Measurements from ENCODE around the gene TRIO. TPM values are rescaled to one million over a fixed set of nuclear protein-coding genes. Genes with fewer than 3 reads are reported as not detected.

Gene TRIO
- total RNA-seq, 1 experiment from 2014 or later = 88.8 TPM

DNA sequence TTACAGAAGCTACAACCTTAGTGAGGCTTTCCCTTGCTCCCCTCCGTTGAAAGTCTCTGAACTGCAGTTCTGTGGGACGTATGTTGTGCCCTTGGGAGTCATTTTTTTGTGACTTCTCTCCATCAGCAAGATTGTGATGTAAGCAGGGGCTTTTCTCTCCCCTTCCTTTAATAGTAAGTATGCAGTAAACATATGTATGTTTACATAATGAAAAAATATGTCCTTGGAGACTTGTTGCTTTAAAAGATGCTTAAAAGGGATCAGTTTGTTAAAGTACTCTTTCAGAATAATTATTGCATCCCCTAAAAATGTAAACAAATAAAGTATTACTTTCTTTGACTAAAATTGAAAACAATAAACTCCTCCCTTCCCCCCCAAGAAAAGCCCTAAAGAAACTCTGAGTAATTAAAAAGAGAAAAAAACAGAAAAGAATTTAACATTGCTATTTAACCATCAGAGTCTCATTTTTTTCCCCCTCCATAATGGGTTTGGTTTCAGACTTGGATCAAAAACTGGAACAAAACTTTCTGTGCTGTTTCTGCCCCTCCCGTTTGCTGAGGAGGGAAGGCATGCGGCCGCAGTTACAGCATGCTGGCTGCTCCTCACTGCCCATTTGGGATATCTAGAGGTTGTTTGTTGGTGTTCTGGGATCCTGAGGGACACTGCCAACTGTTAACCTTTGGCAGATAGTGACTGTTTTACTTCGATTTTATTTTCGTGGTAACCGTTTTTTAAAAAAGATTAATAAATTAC lies 40.2 kb downstream of the TRIO start:
- ATAC-seq = no peak
- Mint-ChIP-seq H3K9me3 (no peaks in the 10 kb centered on the region), H3K4me3 (no peak overlapping the region), H3K27ac (no peak overlapping the region), H3K36me3 (no peaks in the 10 kb centered on the region), H3K27me3 (ENCODE audit: low read depth) (no peaks in the 10 kb centered on the region), H3K4me1 (peaks cover 85% of the 10 kb centered on the region)
- no peak for DNase-seq (ENCODE audit: low spot score)
- no peak for TF ChIP-seq MYBL2 (CRISPR knock-in tag; IDR thresholded peaks at IDR 0.05)
- TF ChIP-seq, protein P1, sequence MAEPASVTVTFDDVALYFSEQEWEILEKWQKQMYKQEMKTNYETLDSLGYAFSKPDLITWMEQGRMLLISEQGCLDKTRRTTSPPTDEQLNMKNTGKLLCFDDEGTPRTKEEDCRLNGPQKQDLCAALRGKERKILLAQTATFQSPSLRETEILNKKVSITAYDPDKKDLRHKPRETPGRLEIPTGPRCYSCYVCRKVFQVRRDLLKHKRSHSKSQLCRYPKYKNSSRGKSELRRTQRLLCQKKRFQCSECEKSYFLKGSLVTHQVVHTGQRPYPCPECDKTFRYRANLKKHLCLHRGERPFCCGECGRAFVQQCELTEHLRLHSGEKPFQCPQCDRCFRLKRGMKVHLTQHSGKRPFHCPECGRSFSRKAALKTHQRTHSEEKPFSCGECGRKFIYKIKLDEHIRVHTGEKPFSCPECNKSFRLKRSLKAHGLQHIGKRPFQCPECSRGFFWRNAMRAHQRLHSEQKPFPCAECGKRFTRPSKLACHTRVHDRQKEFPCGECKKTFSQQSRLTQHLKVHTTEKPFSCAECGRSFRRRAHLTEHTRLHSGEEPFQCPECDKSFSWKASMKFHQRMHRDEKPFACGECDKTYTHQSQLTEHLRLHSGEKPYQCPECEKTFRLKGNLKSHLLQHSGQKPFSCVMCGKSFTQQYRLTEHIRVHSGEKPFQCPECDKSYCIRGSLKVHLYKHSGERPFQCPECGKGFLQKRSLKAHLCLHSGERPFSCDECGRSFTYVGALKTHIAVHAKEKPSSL (CRISPR knock-in tag; conservative IDR thresholded peaks at IDR 0.05) = no peak
- CTCF ChIA-PET = interaction anchor here (0.6 to 2.2 kb wide), 5 partner anchors 15 to 97 kb away, joined by 3 to 7 read pairs (median 3); no protein-coding TSS in a partner anchor
- POLR2A ChIA-PET = interaction anchor here (0.6 kb wide), 1 partner anchor 24 kb away, joined by 4 read pairs; no protein-coding TSS in a partner anchor

DNA sequence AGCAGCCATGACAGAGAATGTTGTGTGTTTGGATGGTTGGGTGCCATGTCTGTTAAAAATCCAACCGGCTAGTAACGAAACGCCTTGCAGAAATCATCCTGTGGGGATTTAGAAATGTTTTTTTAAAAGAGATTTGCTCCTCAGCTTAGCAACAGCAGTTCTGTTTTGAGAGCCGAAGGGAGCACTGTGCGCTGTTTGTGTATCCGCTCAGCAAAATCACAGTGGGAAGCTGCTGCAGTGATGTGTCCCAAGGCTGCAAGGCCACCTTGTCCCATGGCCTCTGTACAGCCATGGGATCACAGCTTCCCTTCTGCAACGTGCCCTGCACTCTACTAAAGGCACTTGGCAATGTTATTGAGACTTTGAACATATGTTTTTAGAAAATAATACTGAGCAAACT lies 40.9 kb downstream of the TRIO start:
- Mint-ChIP-seq H3K4me1 (peaks cover 83% of the 10 kb centered on the region), H3K4me3 (no peak overlapping the region), H3K9me3 (no peaks in the 10 kb centered on the region), H3K27ac (no peak overlapping the region), H3K36me3 (no peaks in the 10 kb centered on the region), H3K27me3 (ENCODE audit: low read depth) (no peaks in the 10 kb centered on the region)
- TF ChIP-seq ETV6 (CRISPR knock-in tag; IDR thresholded peaks at IDR 0.05) (no peak), ZNF317 (CRISPR knock-in tag; IDR thresholded peaks at IDR 0.05; ENCODE audit: borderline replicate concordance, low read depth) (no peak), EMX1 (CRISPR knock-in tag; IDR thresholded peaks at IDR 0.05) (no peak), GTF2I (CRISPR knock-in tag; conservative IDR thresholded peaks at IDR 0.05) (no peak), SOX15 (CRISPR knock-in tag; IDR thresholded peaks at IDR 0.05) (no peak), GABPB1 (CRISPR knock-in tag; IDR thresholded peaks at IDR 0.05) (no peak), FOXJ3 (CRISPR knock-in tag; IDR thresholded peaks at IDR 0.05; ENCODE audit: borderline replicate concordance) (no peak)
- TF ChIP-seq, protein P2, sequence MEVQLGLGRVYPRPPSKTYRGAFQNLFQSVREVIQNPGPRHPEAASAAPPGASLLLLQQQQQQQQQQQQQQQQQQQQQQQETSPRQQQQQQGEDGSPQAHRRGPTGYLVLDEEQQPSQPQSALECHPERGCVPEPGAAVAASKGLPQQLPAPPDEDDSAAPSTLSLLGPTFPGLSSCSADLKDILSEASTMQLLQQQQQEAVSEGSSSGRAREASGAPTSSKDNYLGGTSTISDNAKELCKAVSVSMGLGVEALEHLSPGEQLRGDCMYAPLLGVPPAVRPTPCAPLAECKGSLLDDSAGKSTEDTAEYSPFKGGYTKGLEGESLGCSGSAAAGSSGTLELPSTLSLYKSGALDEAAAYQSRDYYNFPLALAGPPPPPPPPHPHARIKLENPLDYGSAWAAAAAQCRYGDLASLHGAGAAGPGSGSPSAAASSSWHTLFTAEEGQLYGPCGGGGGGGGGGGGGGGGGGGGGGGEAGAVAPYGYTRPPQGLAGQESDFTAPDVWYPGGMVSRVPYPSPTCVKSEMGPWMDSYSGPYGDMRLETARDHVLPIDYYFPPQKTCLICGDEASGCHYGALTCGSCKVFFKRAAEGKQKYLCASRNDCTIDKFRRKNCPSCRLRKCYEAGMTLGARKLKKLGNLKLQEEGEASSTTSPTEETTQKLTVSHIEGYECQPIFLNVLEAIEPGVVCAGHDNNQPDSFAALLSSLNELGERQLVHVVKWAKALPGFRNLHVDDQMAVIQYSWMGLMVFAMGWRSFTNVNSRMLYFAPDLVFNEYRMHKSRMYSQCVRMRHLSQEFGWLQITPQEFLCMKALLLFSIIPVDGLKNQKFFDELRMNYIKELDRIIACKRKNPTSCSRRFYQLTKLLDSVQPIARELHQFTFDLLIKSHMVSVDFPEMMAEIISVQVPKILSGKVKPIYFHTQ (CRISPR knock-in tag; IDR thresholded peaks at IDR 0.05) = no peak
- TF ChIP-seq, protein P3, sequence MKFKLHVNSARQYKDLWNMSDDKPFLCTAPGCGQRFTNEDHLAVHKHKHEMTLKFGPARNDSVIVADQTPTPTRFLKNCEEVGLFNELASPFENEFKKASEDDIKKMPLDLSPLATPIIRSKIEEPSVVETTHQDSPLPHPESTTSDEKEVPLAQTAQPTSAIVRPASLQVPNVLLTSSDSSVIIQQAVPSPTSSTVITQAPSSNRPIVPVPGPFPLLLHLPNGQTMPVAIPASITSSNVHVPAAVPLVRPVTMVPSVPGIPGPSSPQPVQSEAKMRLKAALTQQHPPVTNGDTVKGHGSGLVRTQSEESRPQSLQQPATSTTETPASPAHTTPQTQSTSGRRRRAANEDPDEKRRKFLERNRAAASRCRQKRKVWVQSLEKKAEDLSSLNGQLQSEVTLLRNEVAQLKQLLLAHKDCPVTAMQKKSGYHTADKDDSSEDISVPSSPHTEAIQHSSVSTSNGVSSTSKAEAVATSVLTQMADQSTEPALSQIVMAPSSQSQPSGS (CRISPR knock-in tag; IDR thresholded peaks at IDR 0.05; ENCODE audit: borderline replicate concordance, low read depth) = no peak
- TF ChIP-seq, protein P4, sequence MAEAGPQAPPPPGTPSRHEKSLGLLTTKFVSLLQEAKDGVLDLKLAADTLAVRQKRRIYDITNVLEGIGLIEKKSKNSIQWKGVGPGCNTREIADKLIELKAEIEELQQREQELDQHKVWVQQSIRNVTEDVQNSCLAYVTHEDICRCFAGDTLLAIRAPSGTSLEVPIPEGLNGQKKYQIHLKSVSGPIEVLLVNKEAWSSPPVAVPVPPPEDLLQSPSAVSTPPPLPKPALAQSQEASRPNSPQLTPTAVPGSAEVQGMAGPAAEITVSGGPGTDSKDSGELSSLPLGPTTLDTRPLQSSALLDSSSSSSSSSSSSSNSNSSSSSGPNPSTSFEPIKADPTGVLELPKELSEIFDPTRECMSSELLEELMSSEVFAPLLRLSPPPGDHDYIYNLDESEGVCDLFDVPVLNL (CRISPR knock-in tag; IDR thresholded peaks at IDR 0.05; ENCODE audit: borderline replicate concordance, low read depth) = no peak
- TF ChIP-seq, protein P5, sequence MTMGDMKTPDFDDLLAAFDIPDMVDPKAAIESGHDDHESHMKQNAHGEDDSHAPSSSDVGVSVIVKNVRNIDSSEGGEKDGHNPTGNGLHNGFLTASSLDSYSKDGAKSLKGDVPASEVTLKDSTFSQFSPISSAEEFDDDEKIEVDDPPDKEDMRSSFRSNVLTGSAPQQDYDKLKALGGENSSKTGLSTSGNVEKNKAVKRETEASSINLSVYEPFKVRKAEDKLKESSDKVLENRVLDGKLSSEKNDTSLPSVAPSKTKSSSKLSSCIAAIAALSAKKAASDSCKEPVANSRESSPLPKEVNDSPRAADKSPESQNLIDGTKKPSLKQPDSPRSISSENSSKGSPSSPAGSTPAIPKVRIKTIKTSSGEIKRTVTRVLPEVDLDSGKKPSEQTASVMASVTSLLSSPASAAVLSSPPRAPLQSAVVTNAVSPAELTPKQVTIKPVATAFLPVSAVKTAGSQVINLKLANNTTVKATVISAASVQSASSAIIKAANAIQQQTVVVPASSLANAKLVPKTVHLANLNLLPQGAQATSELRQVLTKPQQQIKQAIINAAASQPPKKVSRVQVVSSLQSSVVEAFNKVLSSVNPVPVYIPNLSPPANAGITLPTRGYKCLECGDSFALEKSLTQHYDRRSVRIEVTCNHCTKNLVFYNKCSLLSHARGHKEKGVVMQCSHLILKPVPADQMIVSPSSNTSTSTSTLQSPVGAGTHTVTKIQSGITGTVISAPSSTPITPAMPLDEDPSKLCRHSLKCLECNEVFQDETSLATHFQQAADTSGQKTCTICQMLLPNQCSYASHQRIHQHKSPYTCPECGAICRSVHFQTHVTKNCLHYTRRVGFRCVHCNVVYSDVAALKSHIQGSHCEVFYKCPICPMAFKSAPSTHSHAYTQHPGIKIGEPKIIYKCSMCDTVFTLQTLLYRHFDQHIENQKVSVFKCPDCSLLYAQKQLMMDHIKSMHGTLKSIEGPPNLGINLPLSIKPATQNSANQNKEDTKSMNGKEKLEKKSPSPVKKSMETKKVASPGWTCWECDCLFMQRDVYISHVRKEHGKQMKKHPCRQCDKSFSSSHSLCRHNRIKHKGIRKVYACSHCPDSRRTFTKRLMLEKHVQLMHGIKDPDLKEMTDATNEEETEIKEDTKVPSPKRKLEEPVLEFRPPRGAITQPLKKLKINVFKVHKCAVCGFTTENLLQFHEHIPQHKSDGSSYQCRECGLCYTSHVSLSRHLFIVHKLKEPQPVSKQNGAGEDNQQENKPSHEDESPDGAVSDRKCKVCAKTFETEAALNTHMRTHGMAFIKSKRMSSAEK (CRISPR knock-in tag; IDR thresholded peaks at IDR 0.05; ENCODE audit: borderline replicate concordance) = no peak
- ChIA-PET POLR2A (no interaction called here), CTCF (interaction anchor here (0.6 to 2.2 kb wide), 2 partner anchors 15 to 86 kb away, joined by 4 to 7 read pairs; no protein-coding TSS in a partner anchor)
- DNase-seq (ENCODE audit: low spot score) (no peak), ATAC-seq (no peak)
